IPS-20b (cell line): ENCODE data around the gene TBC1D8.

Experiments used
- H3K27ac ChIP-seq: one replicate; pipeline ENCODE4 v1.5.1; 2013; ENCODE audit warnings: low read length
- H3K27me3 ChIP-seq: 2 replicates; pipeline ENCODE4 v1.6.1; 2013; ENCODE audit warnings: mild to moderate bottlenecking, low read length, inconsistent platforms; ENCODE audit not compliant: insufficient read depth
- H3K36me3 ChIP-seq: 2 replicates; pipeline ENCODE4 v1.6.1; 2013; ENCODE audit warnings: low read depth, mild to moderate bottlenecking, inconsistent platforms, low read length, moderate library complexity; ENCODE audit not compliant: insufficient read depth
- H3K4me1 ChIP-seq: 2 replicates; pipeline ENCODE4 v1.6.1; 2013; ENCODE audit warnings: mild to moderate bottlenecking, control low read depth, inconsistent platforms, low read length, moderate library complexity; ENCODE audit not compliant: insufficient read depth
- H3K4me3 ChIP-seq: 2 replicates; pipeline ENCODE4 v1.5.1; 2013; ENCODE audit warnings: mild to moderate bottlenecking, low read length, inconsistent platforms
- H3K9ac ChIP-seq: 2 replicates; pipeline ENCODE4 v1.6.1; 2013; ENCODE audit warnings: low read depth, mild to moderate bottlenecking, inconsistent platforms, low read length, moderate library complexity
- H3K9me3 ChIP-seq: 2 replicates; pipeline ENCODE4 v1.6.1; 2013; ENCODE audit warnings: mild to moderate bottlenecking, low read depth, low read length, inconsistent platforms; ENCODE audit not compliant: insufficient read depth

TBC1D8 gene

DNA sequence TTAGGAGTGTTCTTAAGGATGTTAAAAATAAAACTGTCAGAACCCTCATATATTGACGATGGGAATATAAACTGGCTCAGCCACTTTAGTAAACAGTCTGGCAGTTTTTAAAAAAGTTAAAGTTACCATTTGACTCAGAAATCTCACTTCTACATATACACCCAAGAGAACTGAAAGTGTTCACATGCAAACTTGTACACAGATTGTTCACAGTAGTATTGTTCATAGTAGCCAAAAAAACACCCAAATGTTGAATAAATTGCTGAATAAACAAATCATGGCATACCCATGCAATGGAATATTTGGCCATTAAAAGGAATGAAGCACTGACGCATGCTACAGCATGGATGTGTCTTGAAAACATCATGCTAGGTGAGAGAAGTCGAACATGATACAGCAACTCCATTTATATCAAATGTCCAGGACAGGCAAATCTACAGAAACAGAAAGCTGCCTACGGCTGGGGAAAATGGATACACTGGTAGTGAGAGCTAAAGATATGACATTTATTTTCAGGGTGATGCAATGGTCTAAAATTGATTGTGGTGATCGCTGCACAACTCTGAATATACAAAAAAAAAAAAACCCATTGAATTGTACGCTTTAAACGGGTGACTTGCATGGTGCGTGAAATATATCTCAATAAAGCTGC is 139.0 kb downstream of the TBC1D8 start:
- no peaks in the 10 kb centered on the region for H3K9me3 ChIP-seq
- no peak overlapping the region for H3K9ac ChIP-seq
- H3K27ac ChIP-seq = no peak overlapping the region
- H3K4me3 ChIP-seq = no peak overlapping the region
- no peaks in the 10 kb centered on the region for H3K27me3 ChIP-seq
- peaks cover 53% of the 10 kb centered on the region for H3K36me3 ChIP-seq
- no peaks in the 10 kb centered on the region; the same call in 1 of the 2 replicates for H3K4me1 ChIP-seq

DNA sequence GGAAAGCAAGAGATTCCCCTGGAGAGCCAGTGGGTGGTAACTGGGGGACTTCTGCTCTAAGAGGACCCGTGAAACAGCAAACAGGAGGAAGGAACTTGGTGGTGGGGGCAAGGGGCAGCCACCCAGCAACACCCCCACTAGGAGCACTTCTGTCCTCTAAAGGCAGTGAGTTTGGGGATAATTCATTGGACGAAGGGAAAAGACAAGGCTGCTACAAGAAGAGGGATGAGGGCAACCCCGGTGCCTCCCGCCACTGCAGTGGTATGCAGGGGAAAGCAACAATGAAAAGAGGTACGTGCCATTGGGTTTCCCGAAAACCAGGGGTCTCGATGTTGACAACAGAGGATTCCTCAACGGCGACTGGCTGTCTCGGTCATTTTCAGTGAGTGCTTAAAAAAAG is 140.0 kb downstream of the TBC1D8 start:
- no peak overlapping the region for H3K27ac ChIP-seq
- peaks cover 63% of the 10 kb centered on the region for H3K36me3 ChIP-seq
- no peak overlapping the region for H3K4me3 ChIP-seq
- H3K27me3 ChIP-seq = no peaks in the 10 kb centered on the region
- H3K4me1 ChIP-seq = no peaks in the 10 kb centered on the region; the same call in 1 of the 2 replicates
- no peaks in the 10 kb centered on the region for H3K9me3 ChIP-seq
- no peak overlapping the region for H3K9ac ChIP-seq

DNA sequence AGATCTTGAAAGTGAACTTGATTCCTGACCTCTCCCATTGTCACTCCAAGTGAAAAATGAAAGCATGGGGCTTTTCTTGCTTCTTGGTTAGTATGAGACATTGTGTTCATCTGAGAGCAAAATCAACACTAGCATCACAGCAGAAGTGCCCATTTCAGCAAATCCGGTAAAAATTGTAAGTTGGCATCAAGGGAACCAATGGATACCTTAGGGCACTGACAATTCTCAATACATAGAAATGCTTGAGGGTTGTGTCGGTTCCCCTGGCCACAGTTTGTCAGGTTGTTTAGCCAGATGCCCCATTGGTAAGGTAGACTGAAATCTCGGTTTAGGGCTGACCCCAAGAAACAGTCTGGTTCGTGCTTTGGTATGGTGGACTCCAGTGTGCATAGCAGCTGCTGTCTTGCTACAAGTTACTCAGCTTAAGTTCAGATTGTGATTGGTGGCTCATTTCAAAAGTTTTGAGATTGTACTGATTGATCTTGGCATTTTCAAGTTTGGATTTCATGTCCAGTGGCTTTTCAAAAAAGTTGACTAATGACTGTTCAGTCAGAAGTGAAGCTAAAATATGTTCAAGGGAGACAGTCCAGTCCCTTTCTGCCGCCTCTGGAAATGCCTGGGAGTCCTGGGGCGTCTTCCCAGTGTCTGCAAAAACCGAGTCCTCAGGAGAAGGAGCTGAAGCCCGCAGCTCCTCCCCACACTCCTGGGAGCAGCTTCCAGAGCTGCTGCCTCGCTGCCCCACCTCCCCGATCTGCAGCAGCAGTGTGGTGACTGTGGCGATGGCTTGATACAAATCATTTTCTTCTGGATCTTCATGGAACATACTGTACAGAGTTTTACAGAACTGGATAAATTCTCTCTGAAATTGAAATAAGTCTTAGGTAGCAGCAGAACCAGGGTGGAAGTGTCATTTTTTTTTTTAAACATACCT is 143.5 kb downstream of the TBC1D8 start:
- H3K27ac ChIP-seq = no peak overlapping the region
- no peaks in the 10 kb centered on the region for H3K9me3 ChIP-seq
- peaks cover 9% of the 10 kb centered on the region for H3K4me1 ChIP-seq
- H3K9ac ChIP-seq = peak overlapping the region; percentile 5; the same call in 1 of the 2 replicates
- H3K4me3 ChIP-seq = no peak overlapping the region
- peaks cover 79% of the 10 kb centered on the region for H3K36me3 ChIP-seq
- no peaks in the 10 kb centered on the region for H3K27me3 ChIP-seq

DNA sequence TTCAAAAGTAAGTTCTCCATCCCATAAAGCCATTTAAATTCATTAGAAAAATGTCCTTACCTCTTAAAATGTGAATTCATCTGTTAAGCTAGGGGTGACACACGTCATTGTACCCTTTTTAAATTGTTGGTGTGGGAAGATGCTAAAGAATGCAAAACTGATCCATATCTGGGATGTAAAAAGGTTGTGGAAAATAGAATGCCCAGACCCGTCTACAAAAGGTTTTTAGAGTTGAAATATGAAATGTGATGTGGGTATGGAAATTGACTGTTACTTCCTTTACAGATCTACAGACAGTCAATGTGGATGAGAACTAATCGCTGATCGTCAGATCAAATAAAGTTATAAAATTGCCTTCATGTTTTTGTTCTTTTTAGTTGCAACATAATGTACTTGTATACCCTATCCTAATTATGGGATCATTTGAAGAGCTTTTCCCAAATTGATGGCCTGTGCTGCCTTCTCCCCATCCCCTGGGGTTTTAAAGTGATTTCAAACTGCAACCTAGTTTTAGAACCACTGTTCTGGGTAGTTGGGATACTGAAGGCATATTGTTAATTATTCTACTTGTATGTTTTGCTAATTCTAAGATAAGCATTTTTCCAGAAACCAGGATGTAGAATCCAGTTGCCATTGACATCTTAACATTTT is 145.0 kb downstream of the TBC1D8 start:
- no peak overlapping the region for H3K4me3 ChIP-seq
- no peaks in the 10 kb centered on the region for H3K9me3 ChIP-seq
- peaks cover 73% of the 10 kb centered on the region for H3K36me3 ChIP-seq
- peaks cover 5% of the 10 kb centered on the region; the same call in 1 of the 2 replicates for H3K27me3 ChIP-seq
- H3K9ac ChIP-seq = no peak overlapping the region; the same call in 1 of the 2 replicates
- peaks cover 9% of the 10 kb centered on the region for H3K4me1 ChIP-seq
- no peak overlapping the region for H3K27ac ChIP-seq

DNA sequence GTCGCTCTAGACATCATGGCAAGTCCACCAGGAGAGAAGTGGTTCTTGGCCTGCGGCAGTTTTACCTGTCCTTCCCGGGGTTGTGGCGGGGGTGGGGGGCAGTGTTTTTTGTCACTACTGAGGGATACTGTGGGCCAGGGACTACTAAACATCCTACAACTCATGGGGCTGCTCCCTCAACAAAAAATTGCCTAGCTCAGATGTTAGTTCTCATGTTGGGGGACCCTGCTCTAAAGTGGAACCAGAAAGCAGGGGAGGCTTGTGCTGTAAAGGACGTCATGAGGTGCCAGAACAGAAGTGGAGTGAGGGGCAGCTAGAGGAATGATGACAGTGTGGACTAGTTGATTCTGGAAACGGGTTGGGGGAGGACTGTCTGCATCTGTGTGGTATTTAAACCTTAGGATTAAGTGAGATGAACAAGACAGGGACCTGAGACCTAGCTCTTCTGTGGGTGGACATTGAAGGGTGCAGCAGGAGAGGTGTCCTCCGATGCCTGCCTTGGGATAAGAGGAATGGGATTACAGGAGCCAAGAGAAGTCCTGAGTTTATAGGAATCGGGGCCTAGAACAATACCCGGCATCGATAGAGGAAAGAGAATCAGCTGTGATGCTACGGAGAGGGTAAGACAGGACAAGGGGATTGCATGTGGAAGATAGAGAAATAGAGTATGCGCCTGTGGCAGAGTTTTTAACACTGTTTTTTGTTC is 146.4 kb downstream of the TBC1D8 start:
- peaks cover 68% of the 10 kb centered on the region for H3K36me3 ChIP-seq
- peak overlapping the region; percentile 83 for H3K27ac ChIP-seq
- no peaks in the 10 kb centered on the region for H3K9me3 ChIP-seq
- peaks cover 9% of the 10 kb centered on the region; the same call in 1 of the 2 replicates for H3K4me1 ChIP-seq
- peak overlapping the region; percentile 99 for H3K4me3 ChIP-seq
- H3K9ac ChIP-seq = peak overlapping the region; percentile 100; the same call in 1 of the 2 replicates
- peaks cover 10% of the 10 kb centered on the region; the same call in 1 of the 2 replicates for H3K27me3 ChIP-seq

DNA sequence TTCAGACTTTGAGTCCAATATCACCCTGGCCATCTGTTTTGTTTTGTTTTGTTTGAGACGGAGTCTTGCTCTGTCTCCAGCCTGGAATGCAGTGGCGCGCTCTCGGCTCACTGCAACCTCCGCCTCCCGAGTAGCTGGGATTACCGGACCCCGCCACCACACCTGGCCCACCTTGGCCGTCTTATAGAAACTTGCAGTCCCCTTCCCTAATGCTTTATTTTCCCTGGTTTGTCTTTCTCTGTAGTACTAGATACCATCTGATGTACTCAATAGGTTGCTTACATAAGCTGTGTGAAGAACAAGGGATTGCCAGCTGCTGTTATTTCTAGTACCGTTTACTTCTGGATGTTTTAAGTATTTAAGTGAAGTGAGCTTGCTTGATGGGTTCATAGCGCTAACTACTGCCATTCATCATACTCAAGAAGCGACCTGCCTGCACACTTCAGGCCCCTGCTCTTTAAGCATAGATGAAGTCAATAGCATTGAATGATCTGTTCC is 147.9 kb downstream of the TBC1D8 start:
- H3K9me3 ChIP-seq = no peaks in the 10 kb centered on the region
- H3K27ac ChIP-seq = peak overlapping the region; percentile 83
- H3K4me1 ChIP-seq = peaks cover 9% of the 10 kb centered on the region; the same call in 1 of the 2 replicates
- peaks cover 59% of the 10 kb centered on the region for H3K36me3 ChIP-seq
- H3K4me3 ChIP-seq = peak overlapping the region; percentile 99
- peaks cover 10% of the 10 kb centered on the region; the same call in 1 of the 2 replicates for H3K27me3 ChIP-seq
- H3K9ac ChIP-seq = peak overlapping the region; percentile 100

DNA sequence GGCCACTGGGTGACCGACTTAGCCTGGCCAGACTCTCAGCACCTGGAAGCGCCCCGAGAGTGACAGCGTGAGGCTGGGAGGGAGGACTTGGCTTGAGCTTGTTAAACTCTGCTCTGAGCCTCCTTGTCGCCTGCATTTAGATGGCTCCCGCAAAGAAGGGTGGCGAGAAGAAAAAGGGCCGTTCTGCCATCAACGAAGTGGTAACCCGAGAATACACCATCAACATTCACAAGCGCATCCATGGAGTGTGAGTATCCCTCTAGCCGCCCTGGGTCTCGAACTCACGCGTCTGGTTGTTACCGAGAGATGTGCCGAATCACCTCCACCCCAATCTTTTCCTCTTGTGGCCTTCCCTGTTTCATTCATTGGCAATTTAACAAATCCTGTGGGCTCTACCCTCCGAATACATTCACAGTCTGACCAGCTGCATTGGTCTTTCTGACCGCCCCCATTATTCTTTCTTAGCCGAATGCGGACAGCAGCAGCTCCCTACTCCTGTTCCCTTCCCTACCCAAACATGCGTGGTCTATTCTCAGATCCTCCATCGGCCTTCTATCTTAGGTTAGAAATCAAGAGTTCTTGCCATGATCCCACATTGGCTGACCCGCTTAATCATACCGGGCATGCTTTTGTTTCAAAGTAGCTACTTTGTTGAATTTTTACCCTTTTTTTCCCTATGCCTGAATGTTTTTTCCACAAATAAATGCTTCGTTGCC is 148.5 kb downstream of the TBC1D8 start:
- peaks cover 9% of the 10 kb centered on the region; the same call in 1 of the 2 replicates for H3K4me1 ChIP-seq
- peaks cover 10% of the 10 kb centered on the region; the same call in 1 of the 2 replicates for H3K27me3 ChIP-seq
- peak overlapping the region; percentile 100 for H3K9ac ChIP-seq
- H3K4me3 ChIP-seq = peak overlapping the region; percentile 99
- peaks cover 53% of the 10 kb centered on the region for H3K36me3 ChIP-seq
- no peaks in the 10 kb centered on the region for H3K9me3 ChIP-seq
- H3K27ac ChIP-seq = peak overlapping the region; percentile 83

DNA sequence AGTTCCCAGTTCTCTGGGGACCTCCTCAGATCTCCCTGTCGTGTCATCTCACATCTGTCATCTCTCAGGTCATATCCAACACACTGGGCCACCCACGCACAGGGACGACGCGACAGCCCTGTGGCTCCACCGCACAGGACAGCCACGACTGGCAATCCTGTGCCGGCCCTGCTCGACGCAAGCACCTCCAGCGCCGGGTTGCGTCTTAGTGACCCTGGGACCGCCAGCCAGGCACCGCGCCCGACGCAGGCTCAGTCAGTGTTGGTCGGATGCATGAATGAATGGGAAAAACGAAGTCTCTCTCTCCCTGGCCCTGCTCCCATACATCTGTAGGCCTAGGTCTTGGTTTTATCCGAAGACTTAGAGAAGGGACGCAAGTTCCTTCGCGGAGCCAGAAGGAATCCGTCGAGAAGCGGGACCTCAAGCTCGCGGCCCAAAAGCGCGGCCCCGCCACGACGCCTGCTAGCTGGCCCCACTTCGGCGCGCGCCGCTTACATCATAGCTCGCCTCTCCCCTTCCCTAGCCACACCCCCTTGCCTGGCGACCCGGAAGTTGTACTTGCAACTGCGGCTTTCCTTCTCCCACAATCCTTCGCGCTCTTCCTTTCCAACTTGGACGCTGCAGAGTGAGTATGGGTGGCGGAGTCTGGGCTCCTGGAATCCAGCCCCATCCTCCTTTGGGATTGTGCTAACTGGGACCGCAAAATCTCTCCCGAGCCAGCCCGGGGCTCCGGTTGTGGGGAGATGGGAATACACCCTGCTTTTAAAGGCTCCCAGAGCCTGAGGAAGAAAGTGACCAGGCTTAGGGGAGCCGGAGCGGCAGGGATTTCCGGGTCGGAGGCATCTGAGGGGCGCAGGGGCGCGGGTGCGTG is 149.3 kb downstream of the TBC1D8 start, which contains the start of gene RPL31:
Gene RPL31, plus strand, starts transcription at position 599 of the 871 bp plus-strand sequence. CDS start 413 bp downstream, outside the sequence.
- Histone ChIP-seq H3K9ac (peak within 1 kb of the TSS; percentile 100), H3K4me3 (peak within 1 kb of the TSS; percentile 99), H3K36me3 (peaks cover 45% of the 10 kb centered on the region), H3K27me3 (peaks cover 10% of the 10 kb centered on the region; the same call in 1 of the 2 replicates), H3K4me1 (peaks cover 9% of the 10 kb centered on the region; the same call in 1 of the 2 replicates), H3K9me3 (no peaks in the 10 kb centered on the region), H3K27ac (peak within 1 kb of the TSS; percentile 83)

DNA sequence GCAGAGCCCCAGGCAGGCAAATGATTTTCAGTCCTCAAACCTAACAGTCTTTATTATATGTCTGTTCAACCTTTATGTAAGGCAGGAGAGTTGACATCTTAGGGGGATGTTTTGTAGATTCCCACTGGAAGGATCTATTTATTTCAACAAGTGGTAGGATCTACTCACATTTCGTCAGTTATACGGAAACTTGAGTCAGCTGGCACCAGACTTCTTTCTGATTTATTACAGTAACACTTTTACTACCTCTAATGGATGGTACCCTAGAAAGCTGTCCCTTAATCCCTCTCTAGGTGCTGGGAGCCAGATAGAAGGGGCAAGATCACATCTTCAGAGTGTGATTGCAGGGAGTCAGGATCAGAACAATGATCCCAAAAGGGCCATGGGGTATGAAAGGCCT is 151.2 kb downstream of the TBC1D8 start:
- Histone ChIP-seq H3K4me3 (no peak overlapping the region), H3K9ac (no peak overlapping the region), H3K9me3 (no peaks in the 10 kb centered on the region), H3K4me1 (peaks cover 8% of the 10 kb centered on the region; the same call in 1 of the 2 replicates), H3K27ac (no peak overlapping the region), H3K27me3 (peaks cover 10% of the 10 kb centered on the region; the same call in 1 of the 2 replicates), H3K36me3 (peaks cover 26% of the 10 kb centered on the region)

DNA sequence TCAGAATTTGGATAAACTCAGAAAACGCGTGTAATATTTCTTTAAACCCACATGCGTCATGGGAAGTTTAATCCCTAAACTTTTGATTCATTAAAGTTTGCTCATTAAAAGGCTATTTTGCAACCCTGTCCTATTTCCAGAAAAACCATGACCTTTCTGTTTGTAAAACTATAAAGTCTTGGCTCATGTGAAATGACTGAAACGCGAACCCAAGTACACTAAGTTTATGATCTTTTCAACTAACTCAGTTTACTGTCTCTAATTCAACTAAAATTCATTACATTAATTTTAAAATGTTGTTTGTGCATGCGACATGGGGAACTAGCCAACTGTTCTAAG is 153.0 kb downstream of the TBC1D8 start:
- no peak overlapping the region for H3K9ac ChIP-seq
- H3K27ac ChIP-seq = no peak overlapping the region
- no peaks in the 10 kb centered on the region for H3K9me3 ChIP-seq
- peaks cover 8% of the 10 kb centered on the region for H3K36me3 ChIP-seq
- peaks cover 10% of the 10 kb centered on the region; the same call in 1 of the 2 replicates for H3K27me3 ChIP-seq
- no peak overlapping the region for H3K4me3 ChIP-seq
- H3K4me1 ChIP-seq = no peaks in the 10 kb centered on the region
